Fibroblast of villous mesenchyme (primary cell): Measurements from ENCODE around the gene IRS1. TPM values are rescaled to one million over a fixed set of nuclear protein-coding genes. Genes with fewer than 3 reads are reported as not detected.

Experiments
- DNase-seq: peaks from one replicate; pipeline ENCODE4 v3.0.0-alpha.2; 2010; ENCODE audit warnings: low read depth
- H3K4me3 ChIP-seq: 2 replicates; pipeline ENCODE4 v1.5.1; 2011; ENCODE audit warnings: low read depth, mild to moderate bottlenecking, low read length
- total RNA-seq: library from RNA; depleted of rRNA; stranded (reverse); fragments of >200 nt; gene quantifications from 2 replicates; pipeline ENCODE4 v1.2.3, GENCODE V29; 2012
- TF ChIP-seq, protein P1 (sequence below): IDR thresholded peaks from 2 replicates; pipeline ENCODE4 v1.5.1; 2012; ENCODE audit warnings: low read depth, mild to moderate bottlenecking, low read length; ENCODE audit not compliant: insufficient read depth

Gene IRS1
- total RNA-seq, 1 donor: 33.2 TPM

GRCh38 chr2:226783885-226784284, 15.7 kb downstream of the IRS1 start:
- no peak for DNase-seq
- no peak overlapping the region for H3K4me3 ChIP-seq
- TF ChIP-seq, protein P1, sequence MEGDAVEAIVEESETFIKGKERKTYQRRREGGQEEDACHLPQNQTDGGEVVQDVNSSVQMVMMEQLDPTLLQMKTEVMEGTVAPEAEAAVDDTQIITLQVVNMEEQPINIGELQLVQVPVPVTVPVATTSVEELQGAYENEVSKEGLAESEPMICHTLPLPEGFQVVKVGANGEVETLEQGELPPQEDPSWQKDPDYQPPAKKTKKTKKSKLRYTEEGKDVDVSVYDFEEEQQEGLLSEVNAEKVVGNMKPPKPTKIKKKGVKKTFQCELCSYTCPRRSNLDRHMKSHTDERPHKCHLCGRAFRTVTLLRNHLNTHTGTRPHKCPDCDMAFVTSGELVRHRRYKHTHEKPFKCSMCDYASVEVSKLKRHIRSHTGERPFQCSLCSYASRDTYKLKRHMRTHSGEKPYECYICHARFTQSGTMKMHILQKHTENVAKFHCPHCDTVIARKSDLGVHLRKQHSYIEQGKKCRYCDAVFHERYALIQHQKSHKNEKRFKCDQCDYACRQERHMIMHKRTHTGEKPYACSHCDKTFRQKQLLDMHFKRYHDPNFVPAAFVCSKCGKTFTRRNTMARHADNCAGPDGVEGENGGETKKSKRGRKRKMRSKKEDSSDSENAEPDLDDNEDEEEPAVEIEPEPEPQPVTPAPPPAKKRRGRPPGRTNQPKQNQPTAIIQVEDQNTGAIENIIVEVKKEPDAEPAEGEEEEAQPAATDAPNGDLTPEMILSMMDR: no peak

GRCh38 chr2:226782092-226782713, 17.4 kb downstream of the IRS1 start:
- TF ChIP-seq, protein P1: no peak
- peak; percentile 78 for DNase-seq

DNA sequence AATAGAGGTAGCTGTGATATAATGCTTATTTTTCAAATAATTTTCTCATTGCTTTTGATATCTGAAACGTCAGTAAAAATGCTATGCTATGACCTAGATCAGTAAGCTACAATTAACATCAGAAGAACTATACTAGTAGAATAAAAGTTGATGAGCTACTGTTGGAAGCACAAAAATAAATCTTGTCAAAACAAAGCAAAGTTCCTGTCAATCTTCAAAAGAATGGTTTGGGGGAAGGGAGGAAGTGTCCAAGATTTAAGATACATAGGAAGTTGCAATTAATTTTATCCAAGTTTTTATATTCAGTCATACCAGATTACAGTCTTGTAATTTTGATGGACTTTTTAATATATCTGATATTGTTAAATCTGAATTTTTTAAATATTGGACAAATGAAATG, 19.2 kb downstream of the IRS1 start:
- H3K4me3 ChIP-seq: no peak overlapping the region
- TF ChIP-seq, protein P1: no peak
- DNase-seq: no peak

More at GRCh38 chr2:226782092-226782713, 17.4 kb downstream of the IRS1 start:
- no peak overlapping the region for H3K4me3 ChIP-seq

- H3K4me3 ChIP-seq: no peak overlapping the region
- TF ChIP-seq, protein P1: no peak
- no peak for DNase-seq
Measured at GRCh38 chr2:226777611-226778010, 22.0 kb downstream of the IRS1 start.

- no peak overlapping the region for H3K4me3 ChIP-seq
- TF ChIP-seq, protein P1: no peak
- no peak for DNase-seq
Measured at GRCh38 chr2:226776104-226776503, 23.5 kb downstream of the IRS1 start.

- no peak overlapping the region for H3K4me3 ChIP-seq
- TF ChIP-seq, protein P1: no peak
- no peak for DNase-seq
Measured at GRCh38 chr2:226775032-226775509, 24.5 kb downstream of the IRS1 start.

DNA sequence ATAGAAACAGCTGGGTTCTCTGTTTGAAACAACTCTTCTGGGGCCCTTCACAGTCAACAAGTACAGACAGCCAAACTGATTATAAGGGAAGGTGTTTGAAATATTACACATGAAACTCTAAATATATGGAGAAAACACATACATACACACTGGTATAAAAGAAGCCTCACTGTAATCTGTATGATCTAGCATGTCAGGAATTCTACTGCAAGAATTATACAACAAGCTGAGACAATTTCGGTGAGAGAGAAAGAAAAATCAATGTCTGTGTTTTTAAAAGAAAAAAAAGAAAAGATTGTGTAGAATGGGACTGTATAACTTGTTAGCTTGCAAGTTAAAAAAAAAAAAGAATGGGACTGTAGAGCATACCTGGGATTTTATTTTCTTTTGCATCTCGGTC, 26.3 kb downstream of the IRS1 start:
- no peak for DNase-seq
- TF ChIP-seq, protein P1: no peak
- no peak overlapping the region for H3K4me3 ChIP-seq
